GM18507 (cell line): ENCODE measurements around the gene GPX4.

Source experiments
- DNase-seq: peaks from one replicate; pipeline ENCODE4 v3.0.0; 2011; ENCODE audit warnings: low read depth; ENCODE audit not compliant: insufficient read length; ENCODE audit errors: extremely low spot score
- FAIRE-seq: peaks from 2 replicates; lab custom pipeline; 2011; peaks lifted over from hg19 to GRCh38; lab: Jason Lieb, UNC

GPX4 gene

DNA sequence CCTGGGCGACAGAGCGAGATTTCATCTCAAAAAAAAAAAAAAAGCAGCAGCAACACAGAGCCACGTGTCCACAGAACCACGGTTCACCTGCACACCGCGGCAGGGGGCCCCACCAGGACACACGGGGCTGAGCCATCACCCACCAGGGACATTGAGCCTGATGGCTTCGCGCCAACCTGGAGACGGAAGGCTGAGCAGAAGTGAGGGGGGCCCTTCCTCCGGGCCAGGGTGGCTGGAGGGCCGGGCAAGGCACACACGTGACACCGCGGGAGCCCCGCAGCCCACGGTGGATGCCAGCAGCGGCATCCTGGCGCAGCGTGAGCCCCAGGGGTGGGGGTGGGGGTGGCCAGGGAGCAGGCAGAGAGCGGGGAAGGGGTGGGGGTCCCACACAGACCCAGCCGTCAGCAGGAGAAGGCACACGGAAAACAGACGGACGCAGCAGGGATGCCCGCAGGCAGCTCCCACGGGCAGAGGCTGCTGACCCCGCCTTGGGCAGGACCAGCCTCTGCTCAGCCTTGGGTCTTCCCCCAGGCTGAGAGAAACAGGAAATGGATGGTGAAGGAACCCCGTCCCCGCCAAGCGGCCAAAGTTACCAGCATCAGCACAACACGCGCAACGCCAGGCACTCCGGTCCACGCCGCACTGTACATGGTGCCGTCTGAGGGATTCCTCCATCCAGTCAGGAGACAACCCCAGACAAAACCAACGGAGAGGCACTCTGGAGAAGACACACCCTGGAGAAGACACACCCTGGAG lies 36.7 kb downstream of the GPX4 start:
- no peak for FAIRE-seq
- no peak for DNase-seq

DNA sequence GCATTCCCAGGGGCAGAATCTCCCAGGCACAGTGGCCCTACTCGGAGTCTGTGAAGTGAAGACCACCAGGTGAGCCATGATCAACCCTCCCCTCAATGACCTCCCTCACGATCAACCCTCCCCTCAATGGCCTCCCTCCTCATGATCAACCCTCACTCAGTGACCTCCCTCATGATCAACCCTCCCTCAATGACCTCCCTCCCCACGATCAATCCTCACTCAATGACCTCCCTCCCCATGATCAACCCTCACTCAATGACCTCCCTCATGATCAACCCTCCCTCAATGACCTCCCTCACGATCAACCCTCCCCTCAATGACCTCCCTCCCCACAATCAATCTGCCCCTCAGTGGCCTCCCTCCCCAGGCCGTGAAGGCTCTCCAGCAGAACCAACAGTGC lies 38.1 kb downstream of the GPX4 start:
- DNase-seq, result no peak
- FAIRE-seq, result no peak

DNA sequence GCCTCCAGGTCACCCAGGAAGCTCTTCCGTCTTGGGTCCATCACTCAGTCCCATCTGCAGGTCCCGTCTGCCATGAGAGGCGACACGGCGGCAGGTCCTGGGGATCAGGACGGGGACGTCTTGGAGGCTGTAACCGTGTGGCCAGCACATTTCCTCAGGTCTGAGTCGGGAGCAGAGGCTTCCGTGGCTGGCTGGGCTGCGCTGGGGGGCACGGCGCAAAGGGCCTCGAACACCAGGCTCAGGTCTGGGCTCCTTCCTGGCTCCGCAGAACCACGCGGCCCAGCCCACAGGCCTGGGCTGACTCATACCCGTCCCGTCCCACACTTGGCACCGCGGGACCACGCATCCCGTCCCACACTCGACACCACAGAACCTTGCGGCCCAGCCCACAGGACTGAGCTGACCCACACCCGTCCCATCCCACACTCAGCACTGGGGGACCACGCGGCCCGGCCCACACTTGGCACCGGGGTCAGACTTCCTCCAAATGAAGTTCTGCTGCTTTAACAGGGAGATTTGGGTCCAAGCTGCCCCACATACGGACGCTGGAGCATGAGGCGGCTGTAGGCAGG lies 40.1 kb downstream of the GPX4 start:
- DNase-seq (no peak), FAIRE-seq (no peak)

DNA sequence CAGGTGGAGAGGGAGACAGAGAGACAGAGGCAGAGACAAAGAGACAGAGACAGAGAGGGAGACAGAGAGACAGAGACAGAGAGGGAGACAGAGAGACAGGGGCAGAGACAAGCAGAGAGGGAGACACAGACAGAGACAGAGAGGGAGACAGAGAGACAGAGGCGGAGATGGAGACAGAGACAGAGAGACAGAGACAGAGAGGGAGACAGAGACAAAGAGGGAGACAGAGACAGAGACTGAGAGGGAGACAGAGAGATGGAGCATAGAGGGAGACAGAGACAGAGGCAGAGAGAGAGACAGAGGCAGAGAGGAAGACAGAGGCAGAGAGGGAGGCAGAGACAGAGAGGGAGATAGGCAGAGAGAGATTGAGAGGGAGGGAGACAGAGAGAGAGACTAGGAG lies 40.9 kb downstream of the GPX4 start:
- FAIRE-seq (no peak), DNase-seq (no peak)

DNA sequence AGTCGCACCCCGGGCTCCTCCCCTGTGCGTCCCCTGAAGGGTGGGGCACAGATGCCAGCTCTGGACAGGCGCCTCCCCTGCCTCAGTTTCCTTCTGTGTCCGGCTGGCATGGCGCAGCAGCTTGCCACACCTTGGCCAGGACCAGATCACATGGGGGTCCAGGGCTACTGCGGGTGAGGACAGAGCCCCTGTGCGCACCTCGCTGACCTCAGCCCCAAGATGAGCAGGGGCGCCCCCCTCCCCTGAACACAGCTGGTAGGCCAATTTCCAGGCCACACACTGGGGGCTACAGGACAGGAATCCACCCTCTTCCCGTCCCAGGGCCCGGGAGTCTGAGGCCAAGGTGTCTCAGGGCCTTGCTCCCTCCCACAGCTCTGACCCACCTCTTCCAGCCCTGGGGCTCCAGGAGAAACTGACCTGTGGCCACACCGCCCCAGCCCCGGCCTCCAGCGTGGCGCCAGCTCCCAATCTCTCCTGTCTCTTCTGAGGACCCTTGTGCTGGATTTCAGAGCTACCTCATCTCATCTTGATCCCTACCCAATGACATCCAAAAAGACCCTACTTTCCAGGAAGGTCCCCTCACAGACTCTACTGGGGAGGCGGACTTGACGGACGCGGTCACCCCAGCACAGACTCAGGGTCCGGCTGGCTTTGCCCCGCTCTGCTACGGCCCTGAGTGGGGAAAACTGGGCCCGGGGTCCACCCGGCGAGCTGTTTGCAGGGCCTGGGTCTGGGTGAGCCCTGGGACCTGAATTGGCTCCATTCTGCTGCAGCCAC lies 42.0 kb downstream of the GPX4 start:
- FAIRE-seq (no peak), DNase-seq (no peak)

DNA sequence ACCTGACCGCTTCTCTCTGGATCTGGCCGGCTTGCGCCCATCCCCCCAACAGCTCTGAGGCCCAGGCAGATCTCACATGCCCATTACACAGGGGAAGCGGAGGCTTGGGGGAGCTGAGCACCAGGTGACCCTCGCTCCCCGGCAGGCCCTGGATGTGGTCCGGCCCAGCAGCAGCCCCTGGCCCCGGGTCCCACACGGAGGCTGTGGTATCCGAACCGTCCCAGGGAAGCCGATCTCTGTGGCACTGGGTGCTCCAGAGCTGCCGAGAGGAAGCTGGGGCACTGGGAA lies 42.6 kb downstream of the GPX4 start:
- DNase-seq (no peak), FAIRE-seq (no peak)

DNA sequence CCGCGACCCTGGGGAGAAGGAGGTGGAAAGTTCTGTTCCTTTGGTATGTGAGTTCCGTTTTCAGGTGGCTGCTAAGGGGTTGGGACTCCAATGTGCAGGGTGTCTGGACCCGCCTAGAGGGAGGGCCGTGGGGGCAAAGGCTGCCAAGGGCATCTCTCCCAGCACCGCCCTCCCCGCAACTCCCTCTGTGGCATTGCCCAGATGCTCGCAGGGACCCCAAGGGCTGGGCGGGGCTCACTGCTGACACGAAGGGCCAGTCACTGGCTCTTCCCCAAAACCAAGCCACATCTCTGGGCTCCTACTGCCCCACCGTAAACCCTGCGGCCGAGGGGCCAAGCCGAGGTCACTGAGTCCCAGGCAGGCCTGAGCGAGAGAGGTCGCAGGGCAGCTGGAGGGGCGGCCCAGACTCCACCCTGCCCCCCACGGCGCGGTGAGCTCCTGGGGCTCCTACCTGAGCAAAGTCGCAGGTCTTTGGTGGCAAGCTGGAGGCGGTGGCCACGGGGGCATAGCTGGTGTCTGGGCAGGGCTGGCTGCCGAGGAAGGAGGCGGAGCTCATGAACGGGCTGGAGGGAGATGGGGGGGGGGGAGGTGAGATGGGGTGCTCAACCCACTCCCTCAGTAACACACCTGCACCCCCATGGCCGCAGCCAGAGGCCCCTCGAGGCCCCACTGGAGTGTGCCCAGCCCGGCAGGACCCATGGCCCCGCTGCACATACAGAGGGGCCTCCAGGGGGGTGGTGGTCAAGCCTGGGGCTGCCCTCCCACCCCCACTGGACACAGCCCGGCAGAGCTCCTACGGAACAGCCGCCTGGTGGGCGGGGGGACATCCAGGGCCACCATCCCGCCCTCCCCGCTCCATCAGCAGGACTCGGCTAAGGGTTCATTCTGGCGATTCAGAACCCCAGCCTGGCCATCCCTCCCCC lies 43.3 kb downstream of the GPX4 start:
- DNase-seq, result no peak
- FAIRE-seq, result no peak

DNA sequence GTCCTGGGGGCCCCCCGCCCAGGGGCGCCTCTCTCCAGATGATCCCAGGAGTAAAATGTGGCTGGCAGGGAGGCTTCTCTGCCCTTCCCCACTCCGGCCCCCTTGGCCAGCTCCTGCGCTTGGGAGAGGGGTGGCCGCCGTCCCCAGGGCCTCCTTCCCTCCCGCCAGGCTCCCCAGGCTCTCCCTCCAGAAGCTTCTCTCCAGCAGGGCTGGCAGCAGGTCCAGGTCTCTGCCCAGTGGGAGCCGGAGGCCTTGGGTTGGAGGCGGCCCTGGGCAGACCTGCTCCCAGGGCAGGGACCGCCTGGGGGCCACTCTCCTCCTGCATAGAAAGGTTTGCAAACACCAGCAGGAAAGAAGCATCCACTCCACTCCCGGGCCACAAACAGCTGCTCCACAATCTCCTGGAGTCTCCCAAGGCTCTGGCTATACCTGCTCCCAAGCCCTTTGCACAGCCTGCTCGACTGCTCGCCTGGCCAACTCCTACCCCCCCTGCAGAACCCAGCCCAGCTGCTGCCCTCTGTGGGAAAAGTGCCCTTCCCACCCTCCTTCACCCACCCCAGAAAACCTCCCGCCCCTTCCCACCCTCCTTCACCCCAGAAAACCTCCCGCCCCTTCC lies 44.2 kb downstream of the GPX4 start:
- no peak for DNase-seq
- FAIRE-seq, result no peak

DNA sequence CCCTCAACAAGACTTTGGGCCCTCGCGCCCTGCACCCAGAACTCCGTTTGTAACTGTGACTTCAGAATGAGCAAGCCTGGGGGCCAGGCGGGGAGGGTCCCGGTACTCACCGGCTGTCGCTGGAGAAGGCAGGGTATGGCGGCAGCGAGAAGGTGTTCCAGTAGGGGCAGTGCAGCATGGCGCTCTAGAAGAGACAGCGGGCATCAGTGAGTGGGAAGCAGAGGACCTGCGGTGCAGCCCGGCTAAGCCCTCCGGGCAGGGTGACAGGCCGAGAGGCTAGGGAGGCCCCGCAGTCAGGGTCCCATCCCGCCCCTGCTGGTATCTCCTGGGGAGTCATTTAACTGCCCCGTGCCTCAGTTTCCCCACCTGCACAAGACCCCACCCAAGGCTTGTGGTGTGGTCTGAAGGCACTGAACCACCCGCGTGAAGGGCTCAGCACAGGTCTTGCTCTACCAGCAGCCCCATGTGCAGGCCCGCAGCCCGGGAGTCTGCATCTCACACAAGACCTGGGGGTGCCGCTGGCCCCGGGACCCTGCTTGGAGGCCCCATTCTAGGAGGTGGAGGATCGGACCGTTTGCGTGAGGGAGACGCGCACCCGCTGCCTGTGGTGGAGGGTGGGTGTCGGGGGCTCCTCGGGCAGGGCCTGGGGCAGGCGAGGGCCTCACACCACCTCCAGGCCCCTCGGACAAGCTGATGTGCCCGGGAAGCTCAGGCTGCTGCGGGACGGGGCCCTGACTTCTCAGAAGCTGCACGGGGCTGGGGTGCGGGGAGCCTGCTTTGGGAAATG lies 45.7 kb downstream of the GPX4 start:
- FAIRE-seq, result no peak
- DNase-seq, result no peak

DNA sequence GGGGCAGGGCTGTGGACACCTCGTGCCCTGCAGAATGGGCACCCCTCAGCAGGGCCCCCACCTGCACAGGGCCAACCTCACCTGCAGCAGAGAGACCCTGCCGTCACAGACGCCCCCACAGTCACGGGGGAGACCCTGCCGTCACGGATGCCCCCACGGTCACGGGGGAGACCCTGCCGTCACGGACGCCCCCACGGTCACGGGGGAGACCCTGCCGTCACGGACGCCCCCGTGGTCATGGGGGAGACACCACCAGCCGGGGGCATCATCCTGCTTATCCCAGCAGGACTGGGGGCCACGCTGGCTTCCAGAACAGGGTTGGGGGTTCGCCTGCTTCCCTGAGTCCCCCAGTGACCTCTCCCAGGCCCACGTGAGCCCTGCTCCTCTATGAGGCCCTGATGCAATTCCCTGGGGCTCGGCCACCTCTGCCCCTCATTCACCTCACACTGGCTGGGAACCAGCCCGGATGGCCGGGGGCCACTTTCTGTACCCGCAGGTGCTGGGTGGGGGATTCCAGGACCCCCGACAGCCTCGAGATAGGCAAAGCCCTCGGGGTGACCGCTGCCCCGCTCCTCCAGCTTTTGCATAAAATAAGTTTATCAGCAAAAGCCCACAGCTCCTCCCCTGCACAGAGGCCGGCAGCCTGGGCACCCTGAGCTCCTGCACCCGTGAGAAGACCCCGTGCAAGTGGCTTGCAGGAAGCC lies 46.7 kb downstream of the GPX4 start:
- DNase-seq, result no peak

DNA sequence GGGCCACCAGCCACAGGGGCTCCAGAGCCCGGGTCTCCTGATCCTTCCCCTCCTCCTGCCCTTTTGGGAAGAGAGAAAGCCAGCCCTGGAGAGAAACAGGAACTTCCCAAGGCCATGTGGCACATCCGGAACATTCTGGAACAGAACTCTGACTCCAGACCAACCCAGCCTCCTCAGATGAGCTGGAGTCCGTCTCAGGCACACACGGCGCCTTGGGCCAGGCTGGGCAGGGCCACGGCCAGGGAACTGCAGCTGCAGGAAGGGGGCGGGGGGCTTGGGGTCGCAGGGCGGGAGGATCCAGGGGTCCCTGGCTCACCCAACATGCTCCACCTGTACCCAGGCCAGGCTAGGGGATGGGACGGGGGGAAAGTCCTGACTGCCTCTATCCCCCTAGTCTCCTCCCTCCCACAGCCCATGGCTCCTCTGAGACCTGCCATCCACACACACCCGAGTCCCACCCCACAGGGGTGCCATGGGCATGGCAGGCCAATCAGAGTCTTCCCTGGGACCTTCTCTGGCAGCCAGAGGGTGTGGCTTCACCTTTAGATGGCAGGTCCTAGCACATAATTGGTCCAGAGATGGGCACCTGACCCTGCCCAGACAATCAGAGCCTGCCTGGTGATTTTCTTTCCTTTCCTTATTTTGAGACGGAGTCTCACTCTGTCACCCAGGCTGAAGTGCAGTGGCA lies 47.4 kb downstream of the GPX4 start:
- FAIRE-seq (no peak), DNase-seq (no peak)

More for the DNA sequence above, 46.7 kb downstream of the GPX4 start:
- FAIRE-seq, result no peak

DNA sequence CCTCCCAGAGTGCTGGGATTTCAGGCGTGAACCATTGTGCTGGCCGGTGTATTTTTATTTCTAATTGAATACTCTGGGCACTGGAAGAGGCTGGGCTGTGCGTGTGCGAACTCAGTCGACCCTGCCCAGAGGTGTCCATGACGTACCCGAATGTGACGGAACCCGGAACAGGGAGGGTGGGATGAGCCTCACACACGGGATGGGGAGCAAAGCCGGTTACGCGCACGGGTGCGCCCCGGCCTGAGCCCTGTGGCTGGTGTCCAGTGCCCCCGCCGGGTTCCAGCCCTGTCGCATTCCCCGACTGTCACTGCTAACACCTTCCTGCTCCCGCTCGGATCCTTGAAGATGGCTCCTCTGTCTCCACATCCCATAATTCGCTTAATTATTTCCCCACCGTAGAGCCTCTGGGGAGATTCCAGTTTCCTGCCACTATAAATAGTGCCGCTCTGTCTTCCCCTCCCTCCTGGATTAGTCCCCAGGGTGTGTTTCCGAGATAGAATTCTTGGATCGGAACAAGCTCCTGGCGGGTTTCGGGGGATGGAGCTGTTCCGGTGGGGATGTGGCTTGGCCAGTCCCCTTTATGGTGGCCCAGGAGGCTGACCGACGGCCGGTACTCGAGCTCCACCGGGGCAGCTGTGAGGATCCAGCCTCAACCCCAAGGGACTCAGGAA lies 48.3 kb downstream of the GPX4 start:
- no peak for FAIRE-seq
- DNase-seq, result no peak

DNA sequence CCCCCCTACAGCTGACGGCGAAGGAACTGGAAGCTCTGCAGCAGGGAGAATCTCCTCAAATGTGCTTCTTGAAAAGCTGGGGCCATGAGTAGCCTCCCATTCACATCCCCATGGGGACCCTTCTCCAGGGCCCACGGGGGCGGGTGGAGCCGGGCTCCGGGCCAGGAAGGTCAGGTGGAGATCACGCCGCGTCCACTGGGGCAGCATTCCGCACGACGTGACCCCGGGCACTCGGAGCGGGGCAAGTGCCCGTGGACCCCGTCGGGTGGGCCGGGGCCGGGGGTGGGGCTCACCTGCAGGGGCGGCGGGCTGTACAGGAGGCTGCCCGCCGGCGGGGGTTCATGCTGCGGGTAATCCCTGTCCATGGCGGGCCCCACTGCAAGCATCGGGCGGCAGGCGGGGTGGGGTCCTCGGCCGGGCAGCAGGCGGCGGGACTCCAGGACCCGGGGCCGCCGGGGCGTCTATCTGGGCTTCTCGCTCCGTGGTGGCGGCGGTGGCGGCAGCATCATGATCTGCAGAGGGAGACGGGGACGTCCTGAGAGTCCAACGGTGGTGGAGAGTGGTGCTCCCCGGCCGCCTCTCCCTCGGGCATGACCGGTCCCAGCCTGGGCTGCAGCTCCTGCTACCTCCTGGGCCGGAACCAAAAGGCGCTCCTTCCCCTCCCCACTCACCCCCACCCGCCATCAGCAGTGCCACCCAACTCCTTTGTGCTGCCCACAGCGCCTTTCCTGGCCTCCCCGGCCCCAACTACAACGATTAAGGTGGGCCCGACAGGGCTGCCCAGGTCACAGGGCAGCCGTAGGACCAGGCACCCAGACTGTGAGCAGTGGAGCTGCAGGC lies 50.3 kb downstream of the GPX4 start:
- no peak for DNase-seq
- no peak for FAIRE-seq

DNA sequence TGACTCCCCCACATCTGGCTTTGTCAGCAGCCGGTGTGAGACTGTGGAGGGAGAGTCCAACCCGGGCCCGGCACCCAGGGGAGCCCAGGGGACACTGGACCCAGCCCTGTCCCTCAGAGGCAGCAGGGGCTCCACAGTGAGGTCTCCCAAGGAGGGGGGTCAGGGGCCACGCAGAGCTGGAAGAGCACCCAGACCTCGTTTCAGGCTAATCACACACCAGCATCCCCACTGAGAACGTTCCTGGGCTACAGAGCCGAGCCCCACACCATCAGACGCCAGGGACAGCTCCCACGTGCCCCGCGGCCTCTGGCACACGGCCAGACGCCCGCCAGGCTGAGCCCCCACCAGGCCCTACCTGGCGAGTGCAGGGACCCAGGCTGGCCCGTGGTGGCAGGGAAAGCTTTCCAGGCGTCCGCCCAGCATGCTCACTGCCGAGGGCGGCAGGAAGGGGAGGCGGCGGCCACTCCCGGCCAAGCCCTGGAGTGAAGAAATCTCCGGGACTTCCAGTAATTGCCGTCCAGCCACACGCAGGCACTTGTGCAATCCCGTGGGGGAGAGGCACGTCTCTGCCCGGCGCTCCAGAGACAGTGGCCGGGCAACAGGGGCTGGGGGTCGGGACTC lies 51.0 kb downstream of the GPX4 start:
- FAIRE-seq, result no peak
- no peak for DNase-seq

DNA sequence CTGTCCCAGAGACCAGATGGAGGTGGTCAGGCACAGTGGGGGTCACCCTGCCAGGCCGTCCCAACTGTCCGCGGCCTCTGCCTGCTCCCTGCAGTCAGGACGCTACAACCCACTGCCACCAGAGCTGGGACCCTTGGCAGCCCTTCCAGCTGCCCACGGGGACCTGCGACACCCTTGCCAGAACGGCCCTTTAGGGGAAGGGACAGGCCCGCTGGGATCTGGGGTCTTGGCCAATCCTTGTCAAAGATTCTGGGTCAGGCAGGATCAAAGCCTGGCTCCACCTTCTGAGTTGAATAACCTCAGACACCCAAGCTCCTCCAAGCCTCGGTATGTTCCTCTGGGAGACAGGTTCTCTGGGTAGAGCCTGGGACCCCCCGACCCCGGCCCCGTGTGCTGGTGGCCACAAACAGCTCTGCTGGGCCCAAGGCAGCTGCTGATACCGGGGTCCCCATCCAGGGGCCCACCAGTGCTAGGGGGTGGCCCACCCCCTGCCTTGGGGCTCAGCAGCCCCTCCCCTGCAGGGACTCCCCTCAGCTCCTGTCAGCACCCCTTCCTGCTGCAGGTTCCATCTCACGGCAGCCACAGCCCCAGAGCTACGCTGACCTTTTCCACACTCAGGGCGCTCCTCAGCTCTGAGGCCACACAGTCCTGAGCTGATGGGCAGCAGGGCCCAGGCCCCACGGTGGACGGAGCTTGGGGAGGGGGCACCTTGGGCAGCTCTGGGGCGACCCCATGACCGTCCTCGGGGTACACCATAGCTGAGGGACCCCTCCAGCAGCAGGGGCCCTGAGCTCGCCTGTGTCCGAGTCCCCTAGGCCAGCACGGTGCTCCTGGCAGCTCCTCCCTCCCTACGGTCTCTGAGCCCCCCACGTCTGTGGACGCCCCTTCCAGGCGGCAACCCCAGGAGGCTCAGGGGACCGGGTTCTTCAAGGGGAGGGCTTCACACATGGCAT lies 51.8 kb downstream of the GPX4 start:
- FAIRE-seq (no peak), DNase-seq (no peak)
